Mammary epithelial cell (primary cell): Measurements from ENCODE around the gene AUTS2.

ENCODE experiments used
- EZH2 ChIP-seq: IDR thresholded peaks from 2 replicates; pipeline ENCODE4 v1.6.1; 2012; ENCODE audit warnings: low read length, inconsistent platforms, borderline replicate concordance
- TF ChIP-seq, protein P1 (sequence below), 2 donors: IDR thresholded peaks in 1 of 2; conservative IDR thresholded peaks in 1 of 2; 2 replicates each; pipeline ENCODE4 v1.5.1; 2011 to 2012; ENCODE audit warnings: inconsistent platforms in 2 of 2, low read length in 2 of 2, mild to moderate bottlenecking in 2 of 2, control low read depth in 1 of 2, low read depth in 1 of 2; ENCODE audit not compliant: insufficient read depth in 1 of 2; ENCODE audit errors: extremely low read depth in 1 of 2

DNA sequence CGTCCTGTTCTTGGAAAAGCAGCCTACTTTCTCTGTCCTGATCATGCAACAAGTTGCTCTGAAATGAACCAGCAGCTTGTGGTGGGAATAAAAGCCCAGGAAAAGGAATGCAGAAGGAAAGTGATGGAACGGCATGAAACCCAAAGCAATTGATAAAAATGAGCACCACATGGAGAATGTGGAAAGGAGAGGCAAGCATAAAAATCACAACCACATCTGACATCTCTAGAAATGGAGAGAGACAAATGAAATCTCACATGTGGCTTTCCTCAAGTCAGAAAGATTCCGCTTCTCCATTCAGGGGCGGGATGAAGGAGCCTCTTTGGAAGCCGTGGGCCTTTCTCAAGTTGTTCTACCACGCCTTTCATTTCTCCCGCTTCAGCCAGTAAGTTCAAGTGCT is 902.0 kb downstream of the AUTS2 start:
- no peak for TF ChIP-seq EZH2
- TF ChIP-seq, protein P1, sequence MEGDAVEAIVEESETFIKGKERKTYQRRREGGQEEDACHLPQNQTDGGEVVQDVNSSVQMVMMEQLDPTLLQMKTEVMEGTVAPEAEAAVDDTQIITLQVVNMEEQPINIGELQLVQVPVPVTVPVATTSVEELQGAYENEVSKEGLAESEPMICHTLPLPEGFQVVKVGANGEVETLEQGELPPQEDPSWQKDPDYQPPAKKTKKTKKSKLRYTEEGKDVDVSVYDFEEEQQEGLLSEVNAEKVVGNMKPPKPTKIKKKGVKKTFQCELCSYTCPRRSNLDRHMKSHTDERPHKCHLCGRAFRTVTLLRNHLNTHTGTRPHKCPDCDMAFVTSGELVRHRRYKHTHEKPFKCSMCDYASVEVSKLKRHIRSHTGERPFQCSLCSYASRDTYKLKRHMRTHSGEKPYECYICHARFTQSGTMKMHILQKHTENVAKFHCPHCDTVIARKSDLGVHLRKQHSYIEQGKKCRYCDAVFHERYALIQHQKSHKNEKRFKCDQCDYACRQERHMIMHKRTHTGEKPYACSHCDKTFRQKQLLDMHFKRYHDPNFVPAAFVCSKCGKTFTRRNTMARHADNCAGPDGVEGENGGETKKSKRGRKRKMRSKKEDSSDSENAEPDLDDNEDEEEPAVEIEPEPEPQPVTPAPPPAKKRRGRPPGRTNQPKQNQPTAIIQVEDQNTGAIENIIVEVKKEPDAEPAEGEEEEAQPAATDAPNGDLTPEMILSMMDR (conservative IDR thresholded peaks at IDR 0.05 in 1 of 2, IDR thresholded peaks at IDR 0.05 in 1 of 2; ENCODE audit: extremely low read depth in 1 of 2, insufficient read depth in 1 of 2, low read depth in 1 of 2, low read length in 2 of 2), result no peak
